ENCODE measurements around the gene VPS37C.

Gene VPS37C

DNA sequence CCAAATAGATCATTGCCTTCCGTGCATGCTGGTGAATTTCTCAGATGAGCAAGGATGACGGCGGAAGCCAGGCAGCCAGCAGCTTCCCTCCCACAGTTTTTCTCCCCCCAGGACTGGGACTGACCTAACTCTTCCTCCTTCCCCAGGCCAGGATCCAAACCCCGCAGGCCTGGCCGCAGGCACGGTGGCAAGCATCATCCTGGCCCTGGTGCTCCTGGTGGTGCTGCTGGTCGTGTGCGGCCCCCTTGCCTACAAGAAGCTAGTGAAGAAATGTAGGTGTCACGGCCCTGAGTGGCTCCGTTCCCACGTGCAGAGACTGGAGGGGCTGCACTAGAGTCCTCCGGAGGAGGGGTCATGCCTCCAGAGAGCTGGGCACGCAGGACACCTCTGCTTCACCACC is 38.5 kb downstream of the VPS37C start:
- WGBS, 2 experiments (ENCODE audit: insufficient coverage in 2 of 2): 91 to 93% methylated on average over 9 to 10 of the region's 13 CpGs
- no peaks in the 10 kb centered on the region for H3K9me3 ChIP-seq (ENCODE audit: control insufficient read depth, low read length)
- no peaks in the 10 kb centered on the region for H3K36me3 ChIP-seq (ENCODE audit: control insufficient read depth, insufficient read depth, low read length)
- H3K4me3 ChIP-seq (ENCODE audit: extremely low read depth, insufficient read depth, low read length, poor library complexity, severe bottlenecking): no peak overlapping the region
- no peak overlapping the region for H3K27ac ChIP-seq (ENCODE audit: low read depth, low read length, severe bottlenecking)
- no peaks in the 10 kb centered on the region for H3K4me1 ChIP-seq (ENCODE audit: control insufficient read depth, insufficient read depth, low read length, poor library complexity, severe bottlenecking)

DNA sequence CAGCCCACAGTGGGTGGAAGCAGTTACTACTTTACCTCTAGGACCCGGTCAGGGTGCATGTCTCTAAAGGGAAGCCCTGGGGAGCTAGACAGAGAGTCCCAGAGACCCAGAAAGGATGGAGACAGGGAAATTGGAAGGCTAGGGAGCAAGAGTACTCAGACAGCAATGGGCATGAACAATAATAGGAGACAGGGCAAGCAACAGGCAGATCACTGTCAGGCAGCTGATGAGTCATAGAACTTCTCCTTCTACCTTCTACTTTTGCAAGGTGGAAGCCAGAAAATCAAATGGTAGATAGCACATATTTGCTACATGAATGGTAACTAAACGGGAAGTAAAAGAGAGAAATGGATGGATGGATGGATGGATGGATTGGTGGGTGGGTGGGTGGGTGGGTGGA is 39.3 kb downstream of the VPS37C start:
- Histone ChIP-seq H3K4me3 (ENCODE audit: extremely low read depth, insufficient read depth, low read length, poor library complexity, severe bottlenecking) (no peak overlapping the region), H3K36me3 (ENCODE audit: control insufficient read depth, insufficient read depth, low read length) (no peaks in the 10 kb centered on the region), H3K9me3 (ENCODE audit: control insufficient read depth, low read length) (no peaks in the 10 kb centered on the region), H3K4me1 (ENCODE audit: control insufficient read depth, insufficient read depth, low read length, poor library complexity, severe bottlenecking) (no peaks in the 10 kb centered on the region), H3K27ac (ENCODE audit: low read depth, low read length, severe bottlenecking) (no peak overlapping the region)
- WGBS, 2 experiments (ENCODE audit: insufficient coverage in 2 of 2): 40 to 92% methylated on average over 1 to 2 of the region's 2 CpGs

DNA sequence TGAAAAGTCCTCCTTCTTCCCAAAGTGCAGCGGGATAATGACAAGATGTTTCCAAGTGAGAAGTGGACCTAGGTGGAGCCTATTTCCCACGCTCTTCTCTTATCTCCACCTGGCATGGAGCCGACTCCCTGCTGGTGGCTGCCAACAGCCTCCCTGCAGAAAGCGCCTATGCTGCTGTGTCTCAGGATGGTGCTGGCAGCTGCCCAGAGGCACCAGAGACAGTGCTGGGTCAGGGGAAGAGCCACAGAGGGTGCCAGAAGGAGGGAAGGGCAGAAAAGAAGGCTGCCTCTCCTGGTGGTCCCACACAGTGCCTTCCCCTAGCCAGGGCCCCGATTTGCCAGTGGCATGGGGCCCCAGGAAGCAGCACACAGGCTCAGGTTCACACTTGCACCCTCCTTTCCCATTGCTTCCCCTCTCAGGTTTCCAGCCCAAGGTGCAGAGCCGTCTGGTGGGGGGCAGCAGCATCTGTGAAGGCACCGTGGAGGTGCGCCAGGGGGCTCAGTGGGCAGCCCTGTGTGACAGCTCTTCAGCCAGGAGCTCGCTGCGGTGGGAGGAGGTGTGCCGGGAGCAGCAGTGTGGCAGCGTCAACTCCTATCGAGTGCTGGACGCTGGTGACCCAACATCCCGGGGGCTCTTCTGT is 39.9 kb downstream of the VPS37C start:
- H3K27ac ChIP-seq (ENCODE audit: low read depth, low read length, severe bottlenecking): no peak overlapping the region
- no peaks in the 10 kb centered on the region for H3K4me1 ChIP-seq (ENCODE audit: control insufficient read depth, insufficient read depth, low read length, poor library complexity, severe bottlenecking)
- H3K4me3 ChIP-seq (ENCODE audit: extremely low read depth, insufficient read depth, low read length, poor library complexity, severe bottlenecking): no peak overlapping the region
- H3K36me3 ChIP-seq (ENCODE audit: control insufficient read depth, insufficient read depth, low read length): no peaks in the 10 kb centered on the region
- H3K9me3 ChIP-seq (ENCODE audit: control insufficient read depth, low read length): no peaks in the 10 kb centered on the region
- 88 to 91% methylated on average over 13 to 15 of the region's 15 CpGs for WGBS, 2 experiments (ENCODE audit: insufficient coverage in 2 of 2)

DNA sequence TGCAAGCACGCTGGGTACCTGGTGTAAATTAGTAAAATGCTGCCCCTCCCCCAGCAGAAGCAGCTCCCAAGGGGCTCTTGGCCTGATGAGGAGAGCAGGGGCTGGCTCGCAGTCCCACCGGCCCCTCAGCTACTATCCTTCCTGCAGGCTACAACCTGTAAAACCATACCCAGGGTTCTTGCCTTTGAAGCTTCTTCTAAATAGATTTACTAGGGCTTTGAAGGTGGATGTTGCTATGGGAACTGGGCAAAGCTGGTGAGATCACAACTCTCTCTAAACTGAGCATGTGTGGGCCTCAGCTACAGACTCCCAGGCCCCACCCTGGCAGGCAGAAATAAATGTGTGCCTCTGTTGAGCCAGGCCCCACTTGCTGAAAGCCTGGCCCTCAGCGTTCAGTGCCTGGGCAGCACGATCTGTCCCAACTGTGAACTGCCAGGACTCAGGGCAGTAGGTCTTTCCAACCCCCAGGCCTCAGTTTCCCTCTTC is 40.5 kb downstream of the VPS37C start:
- Histone ChIP-seq H3K36me3 (ENCODE audit: control insufficient read depth, insufficient read depth, low read length) (no peaks in the 10 kb centered on the region), H3K4me1 (ENCODE audit: control insufficient read depth, insufficient read depth, low read length, poor library complexity, severe bottlenecking) (no peaks in the 10 kb centered on the region), H3K4me3 (ENCODE audit: extremely low read depth, insufficient read depth, low read length, poor library complexity, severe bottlenecking) (no peak overlapping the region), H3K9me3 (ENCODE audit: control insufficient read depth, low read length) (no peaks in the 10 kb centered on the region), H3K27ac (ENCODE audit: low read depth, low read length, severe bottlenecking) (no peak overlapping the region)
- 91 to 93% methylated on average over 3 to 4 of the region's 5 CpGs for WGBS, 2 experiments (ENCODE audit: insufficient coverage in 2 of 2)

DNA sequence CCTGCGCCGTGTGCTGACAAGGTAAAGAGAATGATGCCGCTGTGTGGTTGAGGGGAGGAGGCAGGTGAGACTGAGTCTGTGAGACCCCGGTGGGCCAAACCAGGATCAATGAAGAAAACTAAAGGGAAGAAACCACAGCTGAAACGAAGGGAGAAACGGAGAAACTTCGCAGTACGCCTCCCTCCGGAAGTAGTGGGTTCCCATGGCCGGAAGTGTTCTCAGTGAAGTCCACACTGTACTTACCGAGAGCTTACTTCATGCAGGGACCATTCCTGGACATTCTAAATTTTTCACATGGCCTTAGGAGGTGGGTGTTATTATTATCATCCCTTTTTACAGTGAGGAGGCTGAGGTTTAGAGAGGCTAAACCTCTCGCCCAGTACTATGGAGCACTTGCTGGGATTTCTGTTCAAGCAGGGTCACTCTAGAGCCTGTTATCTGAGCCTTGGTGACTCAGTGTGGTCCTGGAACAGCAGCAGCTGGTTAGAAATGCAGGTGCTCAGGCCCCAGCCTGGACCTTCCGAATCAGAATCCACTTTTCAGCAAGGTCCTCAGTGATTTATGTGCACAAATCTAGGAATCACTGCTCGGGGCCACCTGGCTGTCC is 41.0 kb downstream of the VPS37C start:
- Histone ChIP-seq H3K36me3 (ENCODE audit: control insufficient read depth, insufficient read depth, low read length) (no peaks in the 10 kb centered on the region), H3K4me1 (ENCODE audit: control insufficient read depth, insufficient read depth, low read length, poor library complexity, severe bottlenecking) (no peaks in the 10 kb centered on the region), H3K9me3 (ENCODE audit: control insufficient read depth, low read length) (no peaks in the 10 kb centered on the region), H3K27ac (ENCODE audit: low read depth, low read length, severe bottlenecking) (no peak overlapping the region), H3K4me3 (ENCODE audit: extremely low read depth, insufficient read depth, low read length, poor library complexity, severe bottlenecking) (no peak overlapping the region)
- 88 to 94% methylated on average over 12 of the region's 14 CpGs for WGBS, 2 experiments (ENCODE audit: insufficient coverage in 2 of 2)

GRCh38 chr11:61119571-61119970 is 41.7 kb downstream of the VPS37C start:
- 88 to 100% methylated on average over 1 to 3 of the region's 3 CpGs for WGBS, 2 experiments (ENCODE audit: insufficient coverage in 2 of 2)
- H3K4me3 ChIP-seq (ENCODE audit: extremely low read depth, insufficient read depth, low read length, poor library complexity, severe bottlenecking): no peak overlapping the region

GRCh38 chr11:61119055-61119454 is 42.2 kb downstream of the VPS37C start:
- Histone ChIP-seq H3K27ac (ENCODE audit: low read depth, low read length, severe bottlenecking) (no peak overlapping the region), H3K4me1 (ENCODE audit: control insufficient read depth, insufficient read depth, low read length, poor library complexity, severe bottlenecking) (no peaks in the 10 kb centered on the region), H3K36me3 (ENCODE audit: control insufficient read depth, insufficient read depth, low read length) (no peaks in the 10 kb centered on the region), H3K9me3 (ENCODE audit: control insufficient read depth, low read length) (no peaks in the 10 kb centered on the region), H3K4me3 (ENCODE audit: extremely low read depth, insufficient read depth, low read length, poor library complexity, severe bottlenecking) (no peak overlapping the region)
- WGBS, 2 experiments (ENCODE audit: insufficient coverage in 2 of 2): 82 to 83% methylated on average over 7 to 9 of the region's 9 CpGs

More at GRCh38 chr11:61119571-61119970, 41.7 kb downstream of the VPS37C start:
- Histone ChIP-seq H3K9me3 (ENCODE audit: control insufficient read depth, low read length) (no peaks in the 10 kb centered on the region), H3K36me3 (ENCODE audit: control insufficient read depth, insufficient read depth, low read length) (no peaks in the 10 kb centered on the region), H3K4me1 (ENCODE audit: control insufficient read depth, insufficient read depth, low read length, poor library complexity, severe bottlenecking) (no peaks in the 10 kb centered on the region), H3K27ac (ENCODE audit: low read depth, low read length, severe bottlenecking) (no peak overlapping the region)

DNA sequence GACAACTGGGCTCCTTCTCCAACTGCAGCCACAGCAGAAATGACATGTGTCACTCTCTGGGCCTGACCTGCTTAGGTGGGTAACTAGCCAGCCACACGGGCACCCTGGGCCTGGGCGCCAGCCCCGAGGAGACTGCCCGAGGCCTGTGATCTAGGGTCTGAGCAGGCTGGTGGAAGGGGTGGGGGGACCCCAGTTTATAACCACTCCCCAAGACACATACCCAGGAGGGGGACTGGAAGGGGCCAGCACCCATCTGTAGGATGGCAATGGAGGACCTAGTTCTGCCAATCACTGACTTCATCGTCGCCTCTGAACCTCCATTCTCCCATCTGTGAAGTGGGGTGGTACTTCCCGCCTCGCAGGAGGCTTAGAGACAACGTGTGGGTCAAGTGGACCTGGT is 42.8 kb downstream of the VPS37C start:
- Histone ChIP-seq H3K36me3 (ENCODE audit: control insufficient read depth, insufficient read depth, low read length) (no peaks in the 10 kb centered on the region), H3K4me1 (ENCODE audit: control insufficient read depth, insufficient read depth, low read length, poor library complexity, severe bottlenecking) (no peaks in the 10 kb centered on the region), H3K4me3 (ENCODE audit: extremely low read depth, insufficient read depth, low read length, poor library complexity, severe bottlenecking) (no peak overlapping the region), H3K9me3 (ENCODE audit: control insufficient read depth, low read length) (no peaks in the 10 kb centered on the region), H3K27ac (ENCODE audit: low read depth, low read length, severe bottlenecking) (no peak overlapping the region)
- WGBS, 2 experiments (ENCODE audit: insufficient coverage in 2 of 2): 83 to 100% methylated on average over 2 to 3 of the region's 9 CpGs

- Histone ChIP-seq H3K36me3 (ENCODE audit: control insufficient read depth, insufficient read depth, low read length) (no peaks in the 10 kb centered on the region), H3K9me3 (ENCODE audit: control insufficient read depth, low read length) (no peaks in the 10 kb centered on the region)
- WGBS, 2 experiments (ENCODE audit: insufficient coverage in 2 of 2): 87 to 92% methylated on average over 7 to 9 of the region's 9 CpGs
These were observed 43.2 kb downstream of the VPS37C start for GRCh38 chr11:61118004-61118403.

DNA sequence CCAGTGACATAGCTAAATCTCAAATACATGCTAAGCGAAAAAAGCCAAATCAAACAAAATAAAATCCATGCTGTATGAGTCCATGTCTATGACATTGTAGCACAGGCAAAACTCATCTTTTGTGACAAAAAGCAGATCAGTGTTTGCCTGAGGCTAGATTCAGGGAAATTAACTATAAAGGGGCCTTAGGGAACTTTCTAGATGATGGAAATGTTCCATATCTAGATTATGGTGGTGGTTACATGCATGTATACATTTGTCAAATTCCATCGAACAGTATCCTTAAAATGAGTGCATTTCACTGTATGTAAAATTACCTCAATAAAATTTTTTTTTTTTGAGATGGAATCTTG is 44.1 kb downstream of the VPS37C start:
- WGBS, 2 experiments (ENCODE audit: insufficient coverage in 2 of 2): no CpG with 5 or more reads among the region's 2 CpGs
- H3K9me3 ChIP-seq (ENCODE audit: control insufficient read depth, low read length): no peaks in the 10 kb centered on the region

More at GRCh38 chr11:61118004-61118403, 43.2 kb downstream of the VPS37C start:
- no peak overlapping the region for H3K27ac ChIP-seq (ENCODE audit: low read depth, low read length, severe bottlenecking)
- no peaks in the 10 kb centered on the region for H3K4me1 ChIP-seq (ENCODE audit: control insufficient read depth, insufficient read depth, low read length, poor library complexity, severe bottlenecking)
- no peak overlapping the region for H3K4me3 ChIP-seq (ENCODE audit: extremely low read depth, insufficient read depth, low read length, poor library complexity, severe bottlenecking)

GRCh38 chr11:61116426-61117167 is 44.6 kb downstream of the VPS37C start:
- no peaks in the 10 kb centered on the region for H3K4me1 ChIP-seq (ENCODE audit: control insufficient read depth, insufficient read depth, low read length, poor library complexity, severe bottlenecking)
- 89 to 100% methylated on average over 5 to 6 of the region's 7 CpGs for WGBS, 2 experiments (ENCODE audit: insufficient coverage in 2 of 2)
- no peaks in the 10 kb centered on the region for H3K36me3 ChIP-seq (ENCODE audit: control insufficient read depth, insufficient read depth, low read length)
- H3K27ac ChIP-seq (ENCODE audit: low read depth, low read length, severe bottlenecking): no peak overlapping the region
- no peak overlapping the region for H3K4me3 ChIP-seq (ENCODE audit: extremely low read depth, insufficient read depth, low read length, poor library complexity, severe bottlenecking)
- no peaks in the 10 kb centered on the region for H3K9me3 ChIP-seq (ENCODE audit: control insufficient read depth, low read length)

More for the DNA sequence above, 44.1 kb downstream of the VPS37C start:
- no peak overlapping the region for H3K27ac ChIP-seq (ENCODE audit: low read depth, low read length, severe bottlenecking)
- H3K4me1 ChIP-seq (ENCODE audit: control insufficient read depth, insufficient read depth, low read length, poor library complexity, severe bottlenecking): no peaks in the 10 kb centered on the region
- no peaks in the 10 kb centered on the region for H3K36me3 ChIP-seq (ENCODE audit: control insufficient read depth, insufficient read depth, low read length)
- no peak overlapping the region for H3K4me3 ChIP-seq (ENCODE audit: extremely low read depth, insufficient read depth, low read length, poor library complexity, severe bottlenecking)
